ENCODE results near the gene PTPRS.

DNA sequence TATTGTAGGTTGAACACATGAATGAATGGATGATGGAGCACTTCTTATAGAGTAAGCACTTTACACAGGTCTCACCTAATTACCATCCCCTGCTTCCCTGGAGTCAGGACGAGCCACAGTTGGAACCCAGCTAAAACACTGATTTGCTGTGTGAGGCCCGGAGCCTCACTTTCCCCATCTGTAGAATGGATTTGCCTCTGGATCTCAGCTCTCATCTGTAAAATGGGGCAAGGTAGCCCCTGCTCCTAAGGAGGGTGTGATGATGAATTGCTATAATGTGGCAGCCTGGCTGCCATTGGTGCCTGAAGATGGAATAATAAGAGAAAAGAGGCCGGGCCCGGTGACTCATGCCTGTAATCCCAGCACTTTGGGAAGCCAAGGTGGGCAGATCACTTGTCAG lies 1.4 kb upstream of the PTPRS start:
- TF ChIP-seq, protein P1, sequence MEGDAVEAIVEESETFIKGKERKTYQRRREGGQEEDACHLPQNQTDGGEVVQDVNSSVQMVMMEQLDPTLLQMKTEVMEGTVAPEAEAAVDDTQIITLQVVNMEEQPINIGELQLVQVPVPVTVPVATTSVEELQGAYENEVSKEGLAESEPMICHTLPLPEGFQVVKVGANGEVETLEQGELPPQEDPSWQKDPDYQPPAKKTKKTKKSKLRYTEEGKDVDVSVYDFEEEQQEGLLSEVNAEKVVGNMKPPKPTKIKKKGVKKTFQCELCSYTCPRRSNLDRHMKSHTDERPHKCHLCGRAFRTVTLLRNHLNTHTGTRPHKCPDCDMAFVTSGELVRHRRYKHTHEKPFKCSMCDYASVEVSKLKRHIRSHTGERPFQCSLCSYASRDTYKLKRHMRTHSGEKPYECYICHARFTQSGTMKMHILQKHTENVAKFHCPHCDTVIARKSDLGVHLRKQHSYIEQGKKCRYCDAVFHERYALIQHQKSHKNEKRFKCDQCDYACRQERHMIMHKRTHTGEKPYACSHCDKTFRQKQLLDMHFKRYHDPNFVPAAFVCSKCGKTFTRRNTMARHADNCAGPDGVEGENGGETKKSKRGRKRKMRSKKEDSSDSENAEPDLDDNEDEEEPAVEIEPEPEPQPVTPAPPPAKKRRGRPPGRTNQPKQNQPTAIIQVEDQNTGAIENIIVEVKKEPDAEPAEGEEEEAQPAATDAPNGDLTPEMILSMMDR (conservative IDR thresholded peaks at IDR 0.05; ENCODE audit: low read depth, low read length) = no peak
- TF ChIP-seq EZH2 (IDR thresholded peaks at IDR 0.05; ENCODE audit: borderline replicate concordance, low read depth, low read length, poor library complexity, severe bottlenecking) = no peak

Data from A673 (cell line).